ENCODE measurements around the gene HOXD3.

Gene HOXD3

GRCh38 chr2:176202491-176202890, 45.4 kb downstream of the HOXD3 start:
- DNase-seq: no peak

GRCh38 chr2:176205126-176205525, 48.0 kb downstream of the HOXD3 start:
- no peak for DNase-seq

GRCh38 chr2:176206136-176206535, 49.0 kb downstream of the HOXD3 start:
- DNase-seq: no peak

- no peak for DNase-seq
Measured at GRCh38 chr2:176206682-176207081, 49.6 kb downstream of the HOXD3 start.

GRCh38 chr2:176211110-176211509, 54.0 kb downstream of the HOXD3 start:
- DNase-seq: no peak

- no peak for DNase-seq
Measured at GRCh38 chr2:176212276-176212675, 55.2 kb downstream of the HOXD3 start.

- no peak for DNase-seq
Measured at GRCh38 chr2:176213406-176213805, 56.3 kb downstream of the HOXD3 start.
